Heart left ventricle (tissue), 13 donors: ENCODE data around the gene TP53.

Experiments
- CTCF ChIP-seq, 12 donors: fragments of 200-600 bp; sonication (generic) in 4 of 12; IDR thresholded peaks; one replicate each; pipeline versions ENCODE4 v1.5.0 to v1.8.0; 2018 to 2022; ENCODE audit warnings: antibody characterized with exemption in 12 of 12, mild to moderate bottlenecking in 5 of 12
- POLR2A ChIP-seq, 2 donors: fragments of 450-650 bp; IDR thresholded peaks; one replicate each; pipeline ENCODE4 v1.6.1; 2017; ENCODE audit warnings: antibody characterized with exemption in 2 of 2, mild to moderate bottlenecking in 2 of 2, moderate library complexity in 2 of 2
- donor health status: ischemic (EF 13 %, LVEDD 7.1; RV severe dilation, severe dysfunction).
- donor health status: DM: no; HTN: yes; CAD: no.
- donor health status: DM: no; HTN: no; CAD: no.
- donor health status: ischemic (EF 25% LVEDD 6.9; RV normal size, moderate dysfunction).
- donor health status: ischemic (EF 25% LVEDD 5.7; RV mildly dilated, moderate dysfunction).
- donor health status: ischemic (EF 35%, LVEDD 5.7; RV mildly dilated, moderate dysfunction).
- donor health status: nonischemic (EF 11% LVEDD 7.7; RV severe dilation, severe dysfunction).
- donor health status: DM: yes; HTN: yes; CAD: no.
- donor health status: PGD.
- donor health status: ischemic (EF 29% LVEDD 5.4; RV normal size, mild dysfunction).
- donor health status: nonischemic (EF 23%, LVEDD 6.1; RV moderate dilation, normal function).

- no peak for TF ChIP-seq CTCF (IDR thresholded peaks at IDR 0.05)
- no peak for TF ChIP-seq POLR2A (IDR thresholded peaks at IDR 0.05)
Observed at GRCh38 chr17:7715936-7716886, 28.9 kb upstream of the TP53 start.
